Endodermal cell (in vitro differentiated cells): ENCODE results near the gene CPOX. TPM values are rescaled to one million over a fixed set of nuclear protein-coding genes. Genes with fewer than 3 reads are reported as not detected.

ENCODE experiments used
- DNase-seq: peaks from one replicate; pipeline ENCODE4 v3.0.0-alpha.2; 2017
- H3K27ac ChIP-seq: 2 replicates; pipeline ENCODE4 v1.5.1; 2013; ENCODE audit warnings: mild to moderate bottlenecking, low read depth, low read length, moderate library complexity
- H3K27me3 ChIP-seq: 2 replicates; pipeline ENCODE4 v1.6.1; 2013; ENCODE audit warnings: mild to moderate bottlenecking, low read length, moderate library complexity; ENCODE audit not compliant: insufficient read depth, control insufficient read depth, poor library complexity, severe bottlenecking
- H3K36me3 ChIP-seq: 2 replicates; pipeline ENCODE4 v1.7.0; 2013; ENCODE audit warnings: mild to moderate bottlenecking, low read length, moderate library complexity; ENCODE audit not compliant: control insufficient read depth, insufficient read depth
- H3K4me1 ChIP-seq: one replicate; pipeline ENCODE4 v1.7.0; 2013; ENCODE audit warnings: low read length; ENCODE audit not compliant: control insufficient read depth, insufficient read depth
- H3K4me3 ChIP-seq: 2 replicates; pipeline ENCODE4 v1.5.1; 2013; ENCODE audit warnings: mild to moderate bottlenecking, low read length, moderate library complexity
- H3K9ac ChIP-seq: 2 replicates; pipeline ENCODE4 v1.6.1; 2013; ENCODE audit warnings: mild to moderate bottlenecking, low read length, moderate library complexity; ENCODE audit not compliant: poor library complexity, severe bottlenecking; ENCODE audit errors: extremely low read depth
- H3K9me3 ChIP-seq: 2 replicates; pipeline ENCODE4 v1.6.1; 2013; ENCODE audit warnings: mild to moderate bottlenecking, low read length, moderate library complexity; ENCODE audit not compliant: control insufficient read depth
- H3K27ac Mint-ChIP-seq: 2 replicates; pipeline ENCODE4 v1.8.0; 2020; ENCODE audit warnings: mixed read lengths
- H3K27me3 Mint-ChIP-seq: 2 replicates; pipeline ENCODE4 v1.8.0; 2021; ENCODE audit warnings: mild to moderate bottlenecking, mixed read lengths; ENCODE audit not compliant: insufficient read depth
- H3K36me3 Mint-ChIP-seq: 2 replicates; pipeline ENCODE4 v1.8.0; 2020; ENCODE audit warnings: low read depth, mixed read lengths
- H3K4me1 Mint-ChIP-seq: 2 replicates; pipeline ENCODE4 v1.8.0; 2020; ENCODE audit warnings: mixed read lengths
- H3K4me3 Mint-ChIP-seq: 2 replicates; pipeline ENCODE4 v1.8.0; 2020; ENCODE audit warnings: mild to moderate bottlenecking, moderate library complexity, mixed read lengths
- H3K9me3 Mint-ChIP-seq: 2 replicates; pipeline ENCODE4 v1.8.0; 2020; ENCODE audit warnings: mild to moderate bottlenecking, mixed read lengths
- CTCF ChIP-seq: fragments of 200-600 bp; sonication (generic); conservative IDR thresholded peaks from 2 replicates; pipeline ENCODE4 v1.5.0; 2021; ENCODE audit warnings: antibody characterized with exemption, mild to moderate bottlenecking
- WGBS, 2 experiments: methylation state at CpG; one replicate each; pipeline versions ENCODE4 v1.1.5 to v1.1.7; 2013; ENCODE audit warnings: missing lambda C conversion rate in 2 of 2, mixed read lengths in 1 of 2; ENCODE audit not compliant: insufficient coverage in 1 of 2, insufficient read length in 1 of 2; 5-methylcytosine and 5-hydroxymethylcytosine counted together
- total RNA-seq, 2 donors: library from RNA; stranded (reverse); fragmentation: NEBNext Ultra II Directional in 1 of 2; extraction: Animal tissue kit (Norgen Biotek cat#: 25700) in 1 of 2; gene quantifications; 2 replicates in 1 of 2; 3 replicates in 1 of 2; pipeline ENCODE4 v1.2.1, GENCODE V29; 2021

Gene CPOX
- total RNA-seq, 2 donors from 2014 or later = 18.0 to 20.3 TPM

GRCh38 chr3:98612996-98613517, 19.6 kb upstream of the CPOX start:
- Mint-ChIP-seq H3K4me3 (no peak overlapping the region), H3K27ac (no peak overlapping the region), H3K36me3 (no peaks in the 10 kb centered on the region), H3K9me3 (no peaks in the 10 kb centered on the region), H3K4me1 (no peaks in the 10 kb centered on the region), H3K27me3 (no peaks in the 10 kb centered on the region)
- H3K9me3 ChIP-seq = no peaks in the 10 kb centered on the region
- 91 to 95% methylated on average over 6 of the region's 6 CpGs for WGBS, 2 experiments
- no peak overlapping the region for H3K9ac ChIP-seq
- H3K27me3 ChIP-seq = no peaks in the 10 kb centered on the region
- no peak overlapping the region for H3K27ac ChIP-seq
- H3K36me3 ChIP-seq = no peaks in the 10 kb centered on the region
- no peak for DNase-seq
- H3K4me1 ChIP-seq = no peaks in the 10 kb centered on the region
- no peak overlapping the region for H3K4me3 ChIP-seq
- no peak for TF ChIP-seq CTCF

GRCh38 chr3:98612587-98612986, 19.2 kb upstream of the CPOX start:
- Histone ChIP-seq H3K4me3 (no peak overlapping the region), H3K27me3 (no peaks in the 10 kb centered on the region), H3K4me1 (no peaks in the 10 kb centered on the region), H3K27ac (no peak overlapping the region), H3K36me3 (no peaks in the 10 kb centered on the region), H3K9me3 (no peaks in the 10 kb centered on the region), H3K9ac (no peak overlapping the region)
- Mint-ChIP-seq H3K36me3 (no peaks in the 10 kb centered on the region), H3K4me1 (no peaks in the 10 kb centered on the region), H3K9me3 (no peaks in the 10 kb centered on the region), H3K4me3 (no peak overlapping the region), H3K27ac (no peak overlapping the region), H3K27me3 (no peaks in the 10 kb centered on the region)
- DNase-seq = peak; percentile 88
- peak; percentile 60 for TF ChIP-seq CTCF
- WGBS, 2 experiments = 88% methylated on average over 5 of the region's 5 CpGs; no CpG with 5 or more reads in 1 of the 2 experiments

GRCh38 chr3:98608029-98608428, 14.6 kb upstream of the CPOX start:
- Mint-ChIP-seq H3K4me3 (no peak overlapping the region), H3K27ac (no peak overlapping the region), H3K9me3 (no peaks in the 10 kb centered on the region), H3K4me1 (no peaks in the 10 kb centered on the region), H3K27me3 (no peaks in the 10 kb centered on the region), H3K36me3 (no peaks in the 10 kb centered on the region)
- Histone ChIP-seq H3K9ac (no peak overlapping the region), H3K9me3 (no peaks in the 10 kb centered on the region), H3K36me3 (no peaks in the 10 kb centered on the region), H3K27ac (no peak overlapping the region), H3K4me1 (no peaks in the 10 kb centered on the region), H3K4me3 (no peak overlapping the region), H3K27me3 (no peaks in the 10 kb centered on the region)
- no peak for DNase-seq
- TF ChIP-seq CTCF = no peak
- WGBS, 2 experiments = no CpG with 5 or more reads among the region's 2 CpGs
